Glomerular visceral epithelial cell (primary cell): ENCODE measurements around the gene NIBAN1.

Experiments
- DNase-seq: peaks from one replicate; pipeline ENCODE4 v3.0.0-alpha.2; 2016; ENCODE audit errors: extremely low spot score

Gene NIBAN1

DNA sequence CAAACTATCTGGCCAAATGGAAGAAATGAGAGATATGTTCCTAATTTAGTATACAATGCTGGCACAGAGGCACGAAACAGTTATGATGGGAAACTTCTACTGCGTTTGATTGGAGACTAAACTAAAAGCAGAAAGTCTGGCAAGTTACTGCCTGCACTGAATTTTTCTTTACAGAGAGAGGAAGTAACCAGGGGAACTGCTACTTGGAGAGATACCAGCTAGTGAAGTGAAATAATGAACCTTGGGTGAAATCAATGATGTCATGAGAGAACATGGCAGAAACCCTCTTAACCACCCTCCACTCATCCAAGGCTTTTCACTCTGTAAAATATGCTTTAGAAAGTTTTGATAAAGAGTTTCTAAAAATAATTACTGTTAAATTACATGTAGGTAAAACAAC, 29.3 kb downstream of the NIBAN1 start:
- no peak for DNase-seq

DNA sequence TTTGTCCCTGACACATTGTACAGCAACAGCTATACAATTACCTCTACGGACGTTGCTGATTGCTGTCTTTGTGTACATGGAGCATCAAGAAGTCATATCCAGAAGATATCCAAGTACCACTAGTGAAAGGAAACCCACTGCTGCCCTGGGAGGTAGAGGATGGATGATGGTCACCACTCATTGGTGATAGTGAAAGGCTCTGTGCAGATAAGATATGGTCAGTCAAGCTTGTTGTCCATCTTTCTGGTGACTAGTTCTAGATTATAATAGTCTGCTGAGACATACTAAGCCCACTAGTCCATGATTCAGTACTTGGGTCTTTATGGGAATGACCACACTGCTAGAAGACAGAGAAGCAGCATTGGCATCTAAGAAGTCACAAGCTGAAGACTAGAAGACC, 30.3 kb downstream of the NIBAN1 start:
- no peak for DNase-seq

GRCh38 chr1:184941735-184942134, 32.6 kb downstream of the NIBAN1 start:
- no peak for DNase-seq

- DNase-seq = no peak
Observed at GRCh38 chr1:184941410-184941733, 32.9 kb downstream of the NIBAN1 start.

- no peak for DNase-seq
Observed at GRCh38 chr1:184940694-184941409, 33.5 kb downstream of the NIBAN1 start.

GRCh38 chr1:184940226-184940625, 34.1 kb downstream of the NIBAN1 start:
- DNase-seq = no peak

- DNase-seq = no peak
Observed at GRCh38 chr1:184937729-184938128, 36.6 kb downstream of the NIBAN1 start.

DNA sequence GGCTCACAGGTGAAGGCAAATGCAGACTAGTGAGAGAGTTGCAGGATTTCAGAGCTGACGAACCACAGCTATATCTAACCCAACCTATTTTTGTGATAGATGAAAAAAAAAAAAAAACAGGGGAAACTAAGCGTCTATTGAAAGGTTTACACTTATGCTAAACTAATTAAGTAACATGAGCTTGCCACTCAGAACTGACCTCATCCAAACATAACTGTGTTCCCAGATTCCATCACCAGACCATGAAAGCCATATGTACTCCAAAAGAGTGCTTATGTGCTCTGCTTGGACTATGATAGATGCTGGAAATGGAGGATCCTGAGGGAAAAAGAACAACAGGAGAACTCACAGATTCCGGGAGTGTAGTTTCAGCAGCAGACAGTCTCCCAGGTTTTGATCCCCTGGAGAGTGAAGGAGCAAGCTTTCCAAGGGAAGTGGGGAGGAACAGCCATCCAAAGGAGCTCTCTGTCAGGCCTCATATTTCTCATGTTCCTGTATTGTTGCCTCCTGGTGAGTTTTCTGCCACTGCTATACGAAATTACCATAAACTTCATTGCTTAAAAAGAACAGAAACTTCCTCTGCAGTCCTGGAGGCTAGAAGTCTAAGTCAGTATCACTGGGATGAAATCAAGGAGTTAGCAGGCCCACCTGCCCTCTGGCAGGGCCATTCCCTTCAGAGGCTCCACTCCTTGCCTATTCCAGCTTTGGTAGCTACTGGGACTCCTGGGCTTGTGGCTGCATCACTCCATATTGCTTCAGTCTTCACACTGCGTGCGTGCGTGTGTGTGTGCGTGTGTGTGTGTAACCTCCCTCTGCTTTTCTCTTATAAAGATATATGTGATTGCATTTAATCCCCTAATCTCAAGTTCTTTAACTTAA, 38.1 kb downstream of the NIBAN1 start:
- no peak for DNase-seq

DNA sequence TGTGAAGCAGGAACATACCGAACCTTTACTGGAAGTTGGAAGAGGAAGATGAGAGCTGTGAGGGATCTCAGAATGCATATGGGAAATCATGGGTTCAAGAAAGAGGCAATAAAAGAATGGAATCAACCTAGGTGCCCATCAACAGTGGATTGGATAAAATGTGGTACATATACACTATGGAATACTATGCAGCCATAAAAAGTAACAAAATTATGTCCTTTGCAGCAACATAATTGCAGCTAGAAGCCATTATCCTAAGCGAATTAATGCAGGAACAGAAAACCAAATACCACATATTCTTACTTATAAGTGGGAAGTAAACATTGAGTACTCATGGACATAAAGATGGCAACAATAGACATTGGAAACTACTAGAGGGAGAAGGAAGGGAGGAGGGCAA, 40.4 kb downstream of the NIBAN1 start:
- DNase-seq = no peak

DNA sequence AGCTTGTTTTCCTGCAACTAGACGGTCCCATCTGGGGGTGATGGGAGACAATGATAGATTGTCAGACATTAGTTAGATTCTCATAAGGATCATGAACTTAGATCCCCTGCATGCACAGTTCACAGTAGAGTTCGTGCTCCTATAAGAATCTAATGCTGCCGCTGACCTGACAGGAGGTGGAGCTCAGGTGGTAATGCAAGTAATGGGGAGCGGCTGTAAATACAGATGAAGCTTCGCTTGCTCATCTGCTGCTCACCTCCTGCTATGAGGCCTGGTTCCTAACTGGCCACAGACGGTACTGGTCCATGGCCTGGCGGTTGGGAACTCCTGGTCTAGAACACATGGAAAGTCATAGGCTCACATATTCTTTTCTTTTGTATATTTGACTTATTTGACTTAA, 42.0 kb downstream of the NIBAN1 start:
- no peak for DNase-seq

DNA sequence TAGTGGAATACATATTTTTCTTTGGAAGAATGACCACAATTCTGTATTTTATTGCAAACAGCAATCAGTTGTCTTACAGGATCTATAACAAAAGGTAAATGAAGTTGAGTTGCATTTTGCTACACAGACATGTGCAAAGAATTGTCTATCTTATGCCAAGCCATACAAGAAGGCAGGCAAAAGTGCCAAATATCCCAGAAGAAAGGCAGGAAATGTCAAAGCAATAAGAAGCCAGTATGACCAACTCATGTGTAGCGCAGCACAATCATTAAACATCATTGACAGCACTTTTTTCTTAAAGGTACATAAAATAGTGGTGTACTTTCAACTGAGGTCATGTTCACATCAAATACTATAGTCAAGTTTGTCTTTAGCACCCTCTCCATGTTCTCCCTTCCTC, 42.7 kb downstream of the NIBAN1 start:
- no peak for DNase-seq

DNA sequence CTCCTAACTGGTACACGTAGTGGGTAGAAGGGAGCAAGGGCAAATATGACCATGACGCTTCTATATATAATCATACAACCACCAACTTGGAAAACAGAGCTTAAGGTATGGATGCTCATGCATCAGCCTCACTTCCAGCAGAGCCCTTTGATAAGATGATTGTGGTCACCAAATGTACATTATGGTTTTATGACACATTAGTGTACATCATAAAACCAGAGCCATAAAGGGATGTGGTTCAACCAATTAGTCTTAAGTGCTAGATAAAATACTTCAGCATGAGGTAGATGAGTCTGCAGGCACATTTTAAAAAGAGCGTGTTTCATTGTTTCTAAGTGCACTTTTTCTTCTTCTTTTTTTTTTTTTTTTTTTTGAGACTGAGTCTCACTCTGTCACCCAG, 43.7 kb downstream of the NIBAN1 start:
- DNase-seq = no peak

DNA sequence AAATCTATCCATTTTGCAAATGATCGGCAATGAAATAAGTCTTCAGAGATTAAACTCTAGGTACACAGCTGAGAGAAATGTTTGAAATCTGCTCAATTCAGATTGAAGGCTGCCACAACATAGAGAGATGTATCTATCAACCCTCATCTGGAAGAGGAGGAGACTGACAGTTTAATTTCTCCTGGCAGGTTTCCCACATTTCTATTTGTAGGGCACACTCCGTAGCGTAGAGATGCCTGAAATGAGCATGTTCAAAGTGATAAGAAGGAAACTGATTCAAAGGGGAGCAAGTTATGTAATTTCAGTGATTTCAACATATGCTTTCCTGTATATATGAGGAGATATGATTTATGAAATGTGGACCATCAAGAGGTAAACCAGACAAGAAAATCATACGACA, 44.1 kb downstream of the NIBAN1 start:
- no peak for DNase-seq

- DNase-seq = no peak
Observed at GRCh38 chr1:184929711-184930202, 44.6 kb downstream of the NIBAN1 start.

DNA sequence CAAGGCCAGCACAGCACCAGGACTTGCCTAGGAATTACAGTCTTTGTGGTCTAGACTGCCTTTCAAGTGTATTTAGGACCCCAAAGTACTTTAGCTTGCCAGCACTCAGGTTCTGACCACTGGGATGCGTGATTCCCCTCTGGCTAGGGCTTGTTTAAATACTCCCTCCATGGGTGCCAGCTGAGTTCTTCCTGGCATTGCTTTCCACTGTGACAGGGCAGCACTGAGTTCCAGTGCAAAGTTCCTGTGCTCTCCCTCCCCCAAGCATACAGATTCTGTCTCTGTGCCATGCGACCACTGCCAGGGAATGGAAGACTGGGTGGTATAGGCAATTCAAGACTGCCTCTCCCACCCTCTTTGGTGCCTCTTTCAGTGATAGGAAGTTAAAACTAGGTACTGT, 45.9 kb downstream of the NIBAN1 start:
- DNase-seq = no peak
